Measurements from ENCODE around the gene FRRS1L. TPM values are rescaled to one million over a fixed set of nuclear protein-coding genes. Genes with fewer than 3 reads are reported as not detected.

The FRRS1L gene
- total and polyA plus RNA-seq, 8 donors, result 0.12 to 4.6 (median 0.55) TPM; not detected in 1

- Histone ChIP-seq H3K4me3 (no peak overlapping the region), H3K36me3 (peaks cover 0 to 6% (median 5%) of the 10 kb centered on the region in 4 donors), H3K9me3 (no peaks in the 10 kb centered on the region), H3K27me3 (no peaks in the 10 kb centered on the region), H3K4me1 (peaks cover 66 to 93% (median 80%) of the 10 kb centered on the region in 4 donors), H3K27ac (peak overlapping the region in 4 of 5 donors; percentile 69 to 93 (median 80))
- intact Hi-C loops (cut with DNase I; ENCODE audit: low total_unique reads), result no loop called here
- TF ChIP-seq POLR2AphosphoS5 (IDR thresholded peaks at IDR 0.05) (no peak), POLR2A (IDR thresholded peaks at IDR 0.05) (no peak), EP300 (IDR thresholded peaks at IDR 0.05) (no peak), CTCF (IDR thresholded peaks at IDR 0.05) (no peak)
- WGBS, 5 donors, result 14 to 28% (median 19%) methylated on average over 5 of the region's 5 CpGs
- no peak for DNase-seq
These were observed 56.6 kb downstream of the FRRS1L start for GRCh38 chr9:109110329-109111021.

GRCh38 chr9:109109967-109110328, 57.1 kb downstream of the FRRS1L start:
- H3K4me3 ChIP-seq, result no peak overlapping the region
- peaks cover 61 to 87% (median 74%) of the 10 kb centered on the region in 4 donors for H3K4me1 ChIP-seq
- H3K36me3 ChIP-seq, result peaks cover 0 to 11% (median 10%) of the 10 kb centered on the region in 4 donors
- H3K27me3 ChIP-seq, result no peaks in the 10 kb centered on the region
- intact Hi-C loops (cut with DNase I; ENCODE audit: low total_unique reads), result no loop called here
- no peak for TF ChIP-seq EP300 (IDR thresholded peaks at IDR 0.05)
- no peak for TF ChIP-seq POLR2AphosphoS5 (IDR thresholded peaks at IDR 0.05)
- no peaks in the 10 kb centered on the region for H3K9me3 ChIP-seq
- DNase-seq, result no peak
- peak overlapping the region in 4 of 5 donors; percentile 69 to 93 (median 80) for H3K27ac ChIP-seq

GRCh38 chr9:109108318-109108717, 58.7 kb downstream of the FRRS1L start:
- DNase-seq, result no peak
- H3K4me1 ChIP-seq, result peaks cover 44 to 71% (median 58%) of the 10 kb centered on the region in 4 donors
- TF ChIP-seq CTCF (IDR thresholded peaks at IDR 0.05) (no peak), EP300 (IDR thresholded peaks at IDR 0.05) (no peak), POLR2AphosphoS5 (IDR thresholded peaks at IDR 0.05) (no peak), POLR2A (IDR thresholded peaks at IDR 0.05) (no peak)
- peak overlapping the region in 4 of 5 donors; percentile 69 to 93 (median 80) for H3K27ac ChIP-seq
- H3K27me3 ChIP-seq, result no peaks in the 10 kb centered on the region
- intact Hi-C loops (cut with DNase I; ENCODE audit: low total_unique reads), result no loop called here
- peaks cover 0 to 21% (median 16%) of the 10 kb centered on the region in 4 donors for H3K36me3 ChIP-seq
- 26 to 47% (median 35%) methylated on average over 4 of the region's 4 CpGs for WGBS, 5 donors
- H3K9me3 ChIP-seq, result no peaks in the 10 kb centered on the region
- H3K4me3 ChIP-seq, result no peak overlapping the region

- TF ChIP-seq POLR2A (IDR thresholded peaks at IDR 0.05), result no peak
- TF ChIP-seq POLR2AphosphoS5 (IDR thresholded peaks at IDR 0.05), result peak in 1 of 3 donors; percentile 48
- peaks cover 39 to 71% (median 54%) of the 10 kb centered on the region in 4 donors for H3K4me1 ChIP-seq
- H3K27ac ChIP-seq, result peak overlapping the region in 4 of 5 donors; percentile 27 to 93 (median 80)
- H3K9me3 ChIP-seq, result no peaks in the 10 kb centered on the region
- DNase-seq, result no peak
- 16 to 29% (median 24%) methylated on average over 4 of the region's 4 CpGs for WGBS, 5 donors
- intact Hi-C loops (cut with DNase I; ENCODE audit: low total_unique reads), result no loop called here
- H3K27me3 ChIP-seq, result no peaks in the 10 kb centered on the region
- peaks cover 0 to 28% (median 19%) of the 10 kb centered on the region in 4 donors for H3K36me3 ChIP-seq
- H3K4me3 ChIP-seq, result no peak overlapping the region
These were observed 59.4 kb downstream of the FRRS1L start for GRCh38 chr9:109107402-109108240.

GRCh38 chr9:109101810-109102209, 65.2 kb downstream of the FRRS1L start:
- Histone ChIP-seq H3K4me3 (no peak overlapping the region), H3K27me3 (no peaks in the 10 kb centered on the region), H3K4me1 (peaks cover 45 to 71% (median 60%) of the 10 kb centered on the region in 4 donors), H3K27ac (peak overlapping the region in 4 of 5 donors; percentile 47 to 83 (median 78)), H3K36me3 (peaks cover 0 to 28% (median 22%) of the 10 kb centered on the region in 4 donors), H3K9me3 (no peaks in the 10 kb centered on the region)
- intact Hi-C loops (cut with DNase I; ENCODE audit: low total_unique reads), result no loop called here
- no peak for TF ChIP-seq EP300 (IDR thresholded peaks at IDR 0.05)
- TF ChIP-seq POLR2AphosphoS5 (IDR thresholded peaks at IDR 0.05), result peak in 2 of 3 donors; percentile 44 to 65
- TF ChIP-seq POLR2A (IDR thresholded peaks at IDR 0.05), result no peak
- TF ChIP-seq CTCF (IDR thresholded peaks at IDR 0.05), result no peak
- 8 to 19% (median 17%) methylated on average over 3 of the region's 3 CpGs for WGBS, 5 donors
- peak in 1 of 2 donors; percentile 64 for DNase-seq

Measured in stomach (tissue), 9 donors.